HL-60 (cell line): ENCODE measurements around the gene WBP2.

Experiments used
- DNase-seq, 2 experiments: peaks; one replicate each; pipeline ENCODE4 v3.0.0-alpha.2; 2010 to 2020; ENCODE audit warnings: low read depth in 1 of 2, low spot score in 1 of 2
- H3K27ac ChIP-seq: fragments of 250-450 bp; sonication (Bioruptor Pico); replicated peaks from 2 replicates; pipeline ENCODE4 v1.5.1; 2020; ENCODE audit warnings: mild to moderate bottlenecking, moderate library complexity
- H3K27me3 ChIP-seq: fragments of 250-450 bp; sonication (Bioruptor Pico); 2 replicates; pipeline ENCODE4 v1.5.1; 2021; ENCODE audit warnings: mild to moderate bottlenecking, moderate library complexity; ENCODE audit not compliant: insufficient read depth, poor library complexity, severe bottlenecking
- H3K4me3 ChIP-seq: replicated peaks from 2 replicates; pipeline ENCODE4 v1.5.1; 2011; ENCODE audit warnings: mild to moderate bottlenecking, control low read depth, low read length; ENCODE audit not compliant: insufficient read depth
- CTCF ChIP-seq: IDR thresholded peaks from one replicate; pipeline ENCODE4 v1.5.1; 2011; ENCODE audit warnings: low read length, control low read depth, inconsistent platforms; ENCODE audit not compliant: insufficient read depth
- GABPA ChIP-seq: IDR thresholded peaks from 2 replicates; pipeline ENCODE4 v1.6.1; 2012; ENCODE audit warnings: low read depth
- POLR2AphosphoS5 ChIP-seq: IDR thresholded peaks from 2 replicates; pipeline ENCODE4 v1.6.1; 2012; ENCODE audit warnings: low read depth
- REST ChIP-seq: IDR thresholded peaks from 2 replicates; pipeline ENCODE4 v1.6.1; 2012; ENCODE audit warnings: low read depth; ENCODE audit not compliant: insufficient replicate concordance
- SPI1 ChIP-seq: IDR thresholded peaks from 2 replicates; pipeline ENCODE4 v1.6.1; 2012; ENCODE audit warnings: low read depth, mild to moderate bottlenecking, borderline replicate concordance

Gene WBP2

GRCh38 chr17:75807861-75808260 lies 47.3 kb downstream of the WBP2 start:
- Histone ChIP-seq H3K27ac (no peak overlapping the region), H3K27me3 (no peaks in the 10 kb centered on the region), H3K4me3 (no peak overlapping the region)
- no peak for TF ChIP-seq POLR2AphosphoS5
- TF ChIP-seq CTCF, result no peak
- DNase-seq, result no peak

GRCh38 chr17:75806822-75807500 lies 48.2 kb downstream of the WBP2 start:
- Histone ChIP-seq H3K4me3 (no peak overlapping the region), H3K27ac (no peak overlapping the region), H3K27me3 (no peaks in the 10 kb centered on the region)
- TF ChIP-seq GABPA (no peak), POLR2AphosphoS5 (no peak), SPI1 (no peak), REST (no peak), CTCF (no peak)
- DNase-seq, result no peak

- Histone ChIP-seq H3K27ac (no peak overlapping the region), H3K4me3 (no peak overlapping the region), H3K27me3 (no peaks in the 10 kb centered on the region)
- DNase-seq, result no peak
- TF ChIP-seq REST (no peak), CTCF (no peak), GABPA (no peak), SPI1 (no peak), POLR2AphosphoS5 (no peak)
Observed at GRCh38 chr17:75803883-75804282, 51.3 kb downstream of the WBP2 start.

GRCh38 chr17:75799402-75799801 lies 55.7 kb downstream of the WBP2 start:
- DNase-seq, result no peak
- no peaks in the 10 kb centered on the region for H3K27me3 ChIP-seq
- H3K27ac ChIP-seq, result no peak overlapping the region
- no peak overlapping the region for H3K4me3 ChIP-seq
- no peak for TF ChIP-seq SPI1
- TF ChIP-seq POLR2AphosphoS5, result no peak
- no peak for TF ChIP-seq GABPA
- TF ChIP-seq REST, result no peak
- TF ChIP-seq CTCF, result no peak
